IPS-20b (cell line): ENCODE data around the gene ETS2.
"Not testable (repeated sequence)": the region's sequence is repeated elsewhere in the genome, so short reads cannot be mapped to it uniquely, and the experiment has no call there.

Source experiments
- H3K27ac ChIP-seq: one replicate; pipeline ENCODE4 v1.5.1; 2013; ENCODE audit warnings: low read length
- H3K27me3 ChIP-seq: 2 replicates; pipeline ENCODE4 v1.6.1; 2013; ENCODE audit warnings: mild to moderate bottlenecking, low read length, inconsistent platforms; ENCODE audit not compliant: insufficient read depth
- H3K36me3 ChIP-seq: 2 replicates; pipeline ENCODE4 v1.6.1; 2013; ENCODE audit warnings: low read depth, mild to moderate bottlenecking, inconsistent platforms, low read length, moderate library complexity; ENCODE audit not compliant: insufficient read depth
- H3K4me1 ChIP-seq: 2 replicates; pipeline ENCODE4 v1.6.1; 2013; ENCODE audit warnings: mild to moderate bottlenecking, control low read depth, inconsistent platforms, low read length, moderate library complexity; ENCODE audit not compliant: insufficient read depth
- H3K4me3 ChIP-seq: 2 replicates; pipeline ENCODE4 v1.5.1; 2013; ENCODE audit warnings: mild to moderate bottlenecking, low read length, inconsistent platforms
- H3K9ac ChIP-seq: 2 replicates; pipeline ENCODE4 v1.6.1; 2013; ENCODE audit warnings: low read depth, mild to moderate bottlenecking, inconsistent platforms, low read length, moderate library complexity
- H3K9me3 ChIP-seq: 2 replicates; pipeline ENCODE4 v1.6.1; 2013; ENCODE audit warnings: mild to moderate bottlenecking, low read depth, low read length, inconsistent platforms; ENCODE audit not compliant: insufficient read depth

The ETS2 gene

GRCh38 chr21:38837806-38838461 is 32.2 kb downstream of the ETS2 start:
- no peaks in the 10 kb centered on the region for H3K4me1 ChIP-seq
- no peak overlapping the region for H3K9ac ChIP-seq
- H3K27me3 ChIP-seq: no peaks in the 10 kb centered on the region
- H3K9me3 ChIP-seq: no peaks in the 10 kb centered on the region
- H3K36me3 ChIP-seq: no peaks in the 10 kb centered on the region
- H3K4me3 ChIP-seq: no peak overlapping the region
- no peak overlapping the region for H3K27ac ChIP-seq

GRCh38 chr21:38838598-38839327 is 33.0 kb downstream of the ETS2 start:
- no peaks in the 10 kb centered on the region for H3K36me3 ChIP-seq
- no peaks in the 10 kb centered on the region for H3K9me3 ChIP-seq
- H3K9ac ChIP-seq: no peak overlapping the region
- H3K27me3 ChIP-seq: no peaks in the 10 kb centered on the region
- no peak overlapping the region for H3K4me3 ChIP-seq
- no peaks in the 10 kb centered on the region for H3K4me1 ChIP-seq
- no peak overlapping the region for H3K27ac ChIP-seq

GRCh38 chr21:38839328-38840286 is 33.9 kb downstream of the ETS2 start:
- Histone ChIP-seq H3K27me3 (no peaks in the 10 kb centered on the region), H3K9ac (no peak overlapping the region), H3K9me3 (no peaks in the 10 kb centered on the region), H3K27ac (no peak overlapping the region), H3K36me3 (no peaks in the 10 kb centered on the region), H3K4me1 (no peaks in the 10 kb centered on the region), H3K4me3 (no peak overlapping the region)

GRCh38 chr21:38840456-38841300 is 34.9 kb downstream of the ETS2 start:
- H3K4me1 ChIP-seq: no peaks in the 10 kb centered on the region
- H3K9ac ChIP-seq: no peak overlapping the region
- H3K9me3 ChIP-seq: no peaks in the 10 kb centered on the region
- no peaks in the 10 kb centered on the region for H3K36me3 ChIP-seq
- H3K27ac ChIP-seq: no peak overlapping the region
- H3K27me3 ChIP-seq: no peaks in the 10 kb centered on the region
- H3K4me3 ChIP-seq: no peak overlapping the region

GRCh38 chr21:38841472-38841871 is 35.7 kb downstream of the ETS2 start:
- no peaks in the 10 kb centered on the region for H3K36me3 ChIP-seq
- no peaks in the 10 kb centered on the region for H3K9me3 ChIP-seq
- H3K4me3 ChIP-seq: no peak overlapping the region
- no peaks in the 10 kb centered on the region for H3K4me1 ChIP-seq
- no peak overlapping the region for H3K9ac ChIP-seq
- no peaks in the 10 kb centered on the region for H3K27me3 ChIP-seq
- no peak overlapping the region for H3K27ac ChIP-seq

GRCh38 chr21:38842079-38842478 is 36.4 kb downstream of the ETS2 start:
- Histone ChIP-seq H3K4me1 (no peaks in the 10 kb centered on the region), H3K27me3 (no peaks in the 10 kb centered on the region), H3K36me3 (no peaks in the 10 kb centered on the region), H3K4me3 (no peak overlapping the region), H3K9ac (no peak overlapping the region), H3K27ac (no peak overlapping the region), H3K9me3 (no peaks in the 10 kb centered on the region)

- H3K27ac ChIP-seq: no peak overlapping the region
- 0 out of 2 replicates have a peak, but pooled peaks cover 5% of the 10 kb centered on the region for H3K4me1 ChIP-seq
- no peaks in the 10 kb centered on the region for H3K9me3 ChIP-seq
- no peak overlapping the region for H3K4me3 ChIP-seq
- no peaks in the 10 kb centered on the region for H3K27me3 ChIP-seq
- no peak overlapping the region for H3K9ac ChIP-seq
- no peaks in the 10 kb centered on the region for H3K36me3 ChIP-seq
Measured at GRCh38 chr21:38843379-38843778, 37.6 kb downstream of the ETS2 start.

GRCh38 chr21:38843806-38844503 is 38.2 kb downstream of the ETS2 start:
- H3K4me1 ChIP-seq: 0 out of 2 replicates have a peak, but pooled peaks cover 5% of the 10 kb centered on the region
- no peaks in the 10 kb centered on the region for H3K27me3 ChIP-seq
- no peak overlapping the region for H3K9ac ChIP-seq
- H3K9me3 ChIP-seq: no peaks in the 10 kb centered on the region
- no peak overlapping the region for H3K4me3 ChIP-seq
- no peak overlapping the region for H3K27ac ChIP-seq
- H3K36me3 ChIP-seq: no peaks in the 10 kb centered on the region

GRCh38 chr21:38845374-38845773 is 39.6 kb downstream of the ETS2 start:
- not testable (repeated sequence) for H3K9me3 ChIP-seq, H3K4me1 ChIP-seq, H3K9ac ChIP-seq, H3K27me3 ChIP-seq, H3K27ac ChIP-seq, H3K36me3 ChIP-seq, H3K4me3 ChIP-seq

- Histone ChIP-seq H3K4me1 (0 out of 2 replicates have a peak, but pooled peaks cover 5% of the 10 kb centered on the region), H3K36me3 (no peaks in the 10 kb centered on the region), H3K4me3 (no peak overlapping the region), H3K9me3 (no peaks in the 10 kb centered on the region), H3K27ac (no peak overlapping the region), H3K27me3 (no peaks in the 10 kb centered on the region), H3K9ac (no peak overlapping the region)
Measured at GRCh38 chr21:38847556-38847955, 41.8 kb downstream of the ETS2 start.
